K562 (cell line): Measurements from ENCODE around the gene MBD6. TPM values are rescaled to one million over a fixed set of nuclear protein-coding genes. Genes with fewer than 3 reads are reported as not detected.

ENCODE experiments used
- ADNP ChIP-seq: fragments of 200-800 bp; sonication (Bioruptor generic); IDR thresholded peaks from 2 replicates; pipeline ENCODE4 v1.6.1; 2016; ENCODE audit warnings: missing genetic modification characterization, missing compliant biosample characterization
- CBX3 ChIP-seq, 2 experiments: IDR thresholded peaks; 1 replicate in 1 of 2; 2 replicates in 1 of 2; pipeline ENCODE4 v1.6.1; 2012; ENCODE audit warnings: inconsistent platforms in 2 of 2, low read length in 2 of 2, borderline replicate concordance in 1 of 2, control low read depth in 1 of 2
- CREB1 ChIP-seq, 2 experiments: sonication (generic) in 1 of 2; formaldehyde crosslinking in 1 of 2; IDR thresholded peaks; 2 replicates each; pipeline versions ENCODE4 v1.6.1 to v1.8.0; 2012 to 2022; ENCODE audit warnings: inconsistent platforms in 1 of 2, mild to moderate bottlenecking in 1 of 2, missing genetic modification reagents in 1 of 2, moderate library complexity in 1 of 2
- CTBP1 ChIP-seq: fragments of 450-650 bp; IDR thresholded peaks from 2 replicates; pipeline ENCODE4 v1.6.1; 2016; ENCODE audit warnings: borderline replicate concordance
- ESRRA ChIP-seq: fragments of 450-650 bp; IDR thresholded peaks from 2 replicates; pipeline ENCODE4 v1.6.1; 2014; ENCODE audit warnings: low read depth, mild to moderate bottlenecking, moderate library complexity, borderline replicate concordance
- ETV1 ChIP-seq: fragments of 450-650 bp; conservative IDR thresholded peaks from 2 replicates; pipeline ENCODE4 v1.6.1; 2016; ENCODE audit warnings: missing genetic modification characterization, control low read depth, low read depth, missing compliant biosample characterization
- FOXP1 ChIP-seq: sonication (generic); formaldehyde crosslinking; IDR thresholded peaks from 2 replicates; pipeline ENCODE4 v1.8.0; 2022; ENCODE audit warnings: mild to moderate bottlenecking, missing genetic modification reagents
- FUS ChIP-seq: fragments of 200-400 bp; formaldehyde crosslinking; optimal IDR thresholded peaks from 2 replicates; pipeline ENCODE3; 2017; ENCODE audit warnings: low read depth, low read length
- HLTF ChIP-seq: fragments of 450-650 bp; IDR thresholded peaks from 2 replicates; pipeline ENCODE4 v1.6.1; 2016
- KAT8 ChIP-seq: fragments of 450-650 bp; IDR thresholded peaks from 2 replicates; pipeline ENCODE4 v1.6.1; 2016; ENCODE audit warnings: low read depth, mild to moderate bottlenecking
- KDM5B ChIP-seq: fragments of 200-600 bp; sonication (generic); IDR thresholded peaks from 2 replicates; pipeline ENCODE4 v1.6.1; 2012; ENCODE audit warnings: low read depth, mild to moderate bottlenecking, moderate library complexity, low read length, control low read depth, inconsistent platforms; ENCODE audit not compliant: insufficient replicate concordance
- POLR2B ChIP-seq: fragments of 450-650 bp; IDR thresholded peaks from 2 replicates; pipeline ENCODE4 v1.6.1; 2018; ENCODE audit warnings: low read depth; ENCODE audit not compliant: partially characterized antibody
- SMARCC2 ChIP-seq: fragments of 450-650 bp; IDR thresholded peaks from 2 replicates; pipeline ENCODE4 v1.6.1; 2017; ENCODE audit warnings: antibody characterized with exemption, moderate library complexity, mild to moderate bottlenecking, low read depth
- SP1 ChIP-seq: sonication (generic); formaldehyde crosslinking; IDR thresholded peaks from 2 replicates; pipeline ENCODE4 v1.8.1; 2022; ENCODE audit warnings: mild to moderate bottlenecking, missing genetic modification reagents
- ZNF175 ChIP-seq: fragments of 200-800 bp; sonication (Bioruptor generic); IDR thresholded peaks from 2 replicates; pipeline ENCODE4 v1.6.1; 2016; ENCODE audit warnings: low read depth, mild to moderate bottlenecking, missing genetic modification characterization, missing compliant biosample characterization
- ZNF197 ChIP-seq: fragments of 200-800 bp; sonication (Bioruptor generic); IDR thresholded peaks from 2 replicates; pipeline ENCODE4 v1.6.1; 2016; ENCODE audit warnings: low read depth, missing genetic modification characterization, missing compliant biosample characterization
- ZNF589 ChIP-seq: fragments of 200-800 bp; sonication (Bioruptor generic); IDR thresholded peaks from 2 replicates; pipeline ENCODE4 v1.6.1; 2016; ENCODE audit warnings: low read depth, missing genetic modification characterization, missing compliant biosample characterization
- polyA plus RNA-seq, 8 experiments: library from polyadenylated mRNA; depleted of rRNA in 4 of 8; stranded (reverse) in 5 of 8; unstranded in 3 of 8; fragments of >200 nt; fragmentation: Nextera tagmentation in 2 of 8; fragmentation: Illumina TruSeq in 1 of 8; extraction: Ambion mirVana in 2 of 8; extraction: Trizol in 1 of 8; gene quantifications; 2 replicates each; pipeline versions ENCODE4 v1.2.1 to v1.2.3, GENCODE V29; 2011 to 2014; ENCODE audit warnings: inconsistent platforms in 1 of 8, missing spikeins in 1 of 8
- total RNA-seq, 7 experiments: library from RNA; depleted of rRNA in 6 of 7; stranded (reverse); fragments of >200 nt in 6 of 7; fragmentation: Illumina TruSeq in 2 of 7; extraction: Trizol in 2 of 7; gene quantifications; 2 replicates each; pipeline versions ENCODE4 v1.2.1 to v1.2.3, GENCODE V29; 2011 to 2021; ENCODE audit warnings: low replicate concordance in 1 of 7
- TF ChIP-seq, protein P1 (sequence below): fragments of 250-450 bp; sonication (Bioruptor Pico); IDR thresholded peaks from 2 replicates; pipeline ENCODE4 v1.8.0; 2022; ENCODE audit warnings: inconsistent platforms
- TF ChIP-seq, protein P2 (sequence below), 2 experiments: IDR thresholded peaks; 2 replicates each; pipeline ENCODE4 v1.6.1; 2011; ENCODE audit warnings: borderline replicate concordance in 1 of 2, control low read depth in 1 of 2, low read depth in 1 of 2, low read length in 1 of 2, mild to moderate bottlenecking in 1 of 2, mixed read lengths in 1 of 2, moderate library complexity in 1 of 2; ENCODE audit not compliant: insufficient read depth in 1 of 2, insufficient read length in 1 of 2, poor library complexity in 1 of 2, severe bottlenecking in 1 of 2; ENCODE audit errors: extremely low read depth in 1 of 2
- TF ChIP-seq, protein P3 (sequence below): fragments of 250-450 bp; sonication (Bioruptor Pico); IDR thresholded peaks from 2 replicates; pipeline ENCODE4 v1.5.0; 2021; ENCODE audit warnings: mild to moderate bottlenecking, moderate library complexity

The MBD6 gene
- total and polyA plus RNA-seq, 9 of the 15 experiments (the other 6 are each of a cell fraction or from before 2014, with no cell fraction given): 2.0 to 54.8 (median 3.8) TPM

DNA sequence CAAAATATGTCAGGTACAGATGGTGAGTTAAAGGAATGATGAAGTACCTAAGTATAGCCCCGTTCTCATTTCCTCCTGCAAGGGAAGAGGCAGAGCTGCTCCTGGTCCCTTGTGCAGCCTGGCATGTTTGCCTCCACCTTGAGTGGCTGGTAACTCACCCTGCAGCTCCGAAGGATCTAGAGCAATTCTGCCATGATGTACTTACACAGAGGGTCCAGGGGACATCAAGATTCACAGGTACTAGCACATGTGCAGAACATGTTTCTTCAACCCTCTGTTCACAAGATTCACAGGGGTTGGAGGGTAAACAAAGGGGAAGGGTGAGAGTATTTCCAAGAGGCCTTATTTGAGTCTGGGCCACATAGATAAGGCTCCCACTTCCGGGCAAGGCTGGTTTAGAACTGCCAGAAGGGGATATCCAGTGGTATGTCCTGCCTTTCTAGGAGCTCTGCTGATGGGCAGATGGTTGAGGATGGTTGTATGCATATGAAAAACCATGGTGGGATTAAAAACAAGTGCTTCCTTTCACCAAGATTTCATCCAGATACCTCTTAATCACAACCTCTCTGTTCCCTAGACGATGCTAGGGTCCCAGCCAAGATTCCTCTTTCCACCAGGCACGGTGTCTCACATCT is 16.6 kb downstream of the MBD6 start (continued):
- TF ChIP-seq KDM5B: no peak
- TF ChIP-seq ESRRA: no peak
- 0 out of 2 replicates have a peak, but pooled peaks have one; percentile 58 for TF ChIP-seq ZNF589
- TF ChIP-seq FUS: no peak
- TF ChIP-seq ETV1: peak; percentile 99
- no peak for TF ChIP-seq KAT8
- TF ChIP-seq, protein P1, sequence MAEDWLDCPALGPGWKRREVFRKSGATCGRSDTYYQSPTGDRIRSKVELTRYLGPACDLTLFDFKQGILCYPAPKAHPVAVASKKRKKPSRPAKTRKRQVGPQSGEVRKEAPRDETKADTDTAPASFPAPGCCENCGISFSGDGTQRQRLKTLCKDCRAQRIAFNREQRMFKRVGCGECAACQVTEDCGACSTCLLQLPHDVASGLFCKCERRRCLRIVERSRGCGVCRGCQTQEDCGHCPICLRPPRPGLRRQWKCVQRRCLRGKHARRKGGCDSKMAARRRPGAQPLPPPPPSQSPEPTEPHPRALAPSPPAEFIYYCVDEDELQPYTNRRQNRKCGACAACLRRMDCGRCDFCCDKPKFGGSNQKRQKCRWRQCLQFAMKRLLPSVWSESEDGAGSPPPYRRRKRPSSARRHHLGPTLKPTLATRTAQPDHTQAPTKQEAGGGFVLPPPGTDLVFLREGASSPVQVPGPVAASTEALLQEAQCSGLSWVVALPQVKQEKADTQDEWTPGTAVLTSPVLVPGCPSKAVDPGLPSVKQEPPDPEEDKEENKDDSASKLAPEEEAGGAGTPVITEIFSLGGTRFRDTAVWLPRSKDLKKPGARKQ (CRISPR knock-in tag): no peak
- TF ChIP-seq CBX3 (IDR thresholded peaks at IDR 0.05; ENCODE audit: borderline replicate concordance in 1 of 2, low read length in 2 of 2): peak in 1 of 2 experiments; percentile 75; a peak in 1 of 3 replicates
- TF ChIP-seq, protein P2, sequence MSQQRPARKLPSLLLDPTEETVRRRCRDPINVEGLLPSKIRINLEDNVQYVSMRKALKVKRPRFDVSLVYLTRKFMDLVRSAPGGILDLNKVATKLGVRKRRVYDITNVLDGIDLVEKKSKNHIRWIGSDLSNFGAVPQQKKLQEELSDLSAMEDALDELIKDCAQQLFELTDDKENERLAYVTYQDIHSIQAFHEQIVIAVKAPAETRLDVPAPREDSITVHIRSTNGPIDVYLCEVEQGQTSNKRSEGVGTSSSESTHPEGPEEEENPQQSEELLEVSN (IDR thresholded peaks at IDR 0.05; ENCODE audit: borderline replicate concordance in 1 of 2, extremely low read depth in 1 of 2, insufficient read depth in 1 of 2, insufficient read length in 1 of 2, low read depth in 1 of 2, low read length in 1 of 2, poor library complexity in 1 of 2, severe bottlenecking in 1 of 2): peak; percentile 24 to 65
- TF ChIP-seq ZNF197 (CRISPR knock-in tag): peak; percentile 50; the same call in 1 of the 2 replicates
- TF ChIP-seq POLR2B: no peak
- 0 out of 2 replicates have a peak, but pooled peaks have one; percentile 40 for TF ChIP-seq HLTF
- TF ChIP-seq, protein P3, sequence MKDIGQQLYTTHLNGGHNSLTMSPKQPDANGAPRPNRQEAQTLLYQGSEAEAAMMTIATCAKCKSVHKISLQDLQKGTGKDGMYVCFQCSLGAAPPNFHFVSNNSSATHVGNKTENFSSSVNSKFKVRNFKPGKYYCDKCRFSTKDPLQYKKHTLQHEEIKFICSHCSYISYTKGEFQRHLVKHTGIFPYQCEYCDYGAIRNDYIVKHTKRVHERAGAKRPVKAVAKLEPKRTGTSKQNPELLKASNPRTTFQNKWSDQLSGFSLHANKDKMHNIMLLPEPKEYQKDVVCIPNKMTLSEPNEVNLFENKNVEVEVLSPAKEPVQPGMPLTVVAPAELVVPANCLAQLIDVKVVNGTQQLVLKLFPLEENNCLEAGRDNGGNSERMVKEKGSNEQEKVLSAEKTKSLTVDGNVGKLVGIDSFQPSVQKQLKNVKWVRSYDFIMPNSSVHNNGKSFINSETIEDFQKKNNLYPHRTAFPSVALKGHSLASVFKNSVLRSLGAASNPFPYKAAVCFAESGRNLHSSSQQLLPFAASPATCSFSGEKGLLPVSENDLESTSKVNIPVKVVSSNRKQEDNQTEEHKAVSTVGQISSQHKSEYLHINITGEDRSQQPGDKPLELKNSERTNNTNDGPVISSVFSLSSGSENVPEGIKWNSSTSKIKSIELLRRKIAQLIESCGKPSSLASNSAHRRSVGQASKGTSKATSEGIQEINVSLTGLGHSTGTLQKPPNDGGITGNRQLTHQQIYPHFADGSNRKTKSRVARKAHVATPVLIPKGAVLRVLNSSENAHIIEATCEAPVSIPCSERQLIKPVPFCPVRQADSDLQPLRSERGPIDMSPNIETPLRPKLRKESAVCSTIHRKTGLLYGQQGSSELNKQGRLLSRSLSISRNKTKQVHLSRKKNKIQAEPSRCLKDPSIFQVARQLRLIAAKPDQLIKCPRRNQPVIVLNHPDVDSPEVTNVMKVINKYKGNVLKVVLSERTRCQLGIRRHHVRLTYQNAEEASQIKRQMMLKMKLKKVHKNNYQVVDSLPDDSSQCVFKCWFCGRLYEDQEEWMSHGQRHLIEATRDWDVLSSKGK (CRISPR knock-in tag): no peak
- TF ChIP-seq CREB1 (IDR thresholded peaks at IDR 0.05): no peak
- 0 out of 2 replicates have a peak, but pooled peaks have one; percentile 33 for TF ChIP-seq CREB1 (CRISPR knock-in tag; IDR thresholded peaks at IDR 0.05)
- TF ChIP-seq CTBP1: peak; percentile 86
- peak; percentile 67; the same call in 1 of the 2 replicates for TF ChIP-seq ZNF175 (CRISPR knock-in tag)
- TF ChIP-seq ADNP (tag): no peak; the same call in 1 of the 2 replicates
- TF ChIP-seq FOXP1: 0 out of 2 replicates have a peak, but pooled peaks have one; percentile 62
- peak; percentile 87 for TF ChIP-seq SMARCC2
- no peak for TF ChIP-seq SP1 (CRISPR knock-in tag)
